Forelimb muscle (tissue), 1 donor: ENCODE data around the gene ZNF550. TPM values are rescaled to one million over a fixed set of nuclear protein-coding genes. Genes with fewer than 3 reads are reported as not detected.
A peak's percentile ranks its signal among the peaks of the same experiment; 100 is the strongest.

Experiments
- DNase-seq: peaks from one replicate; pipeline ENCODE4 v3.0.0-alpha.2; 2013; ENCODE audit warnings: low read depth
- polyA plus RNA-seq: library from polyadenylated mRNA; unstranded; fragments of 120-200 nt; gene quantifications from one replicate; pipeline ENCODE4 v1.2.1, GENCODE V29; 2013; ENCODE audit not compliant: insufficient read length

ZNF550 gene
- polyA plus RNA-seq, result 10.6 TPM

GRCh38 chr19:57559404-57560025 lies at the start of gene ZNF550:
TSS of gene ZNF550 (minus strand) at chr19:57559863. CDS start at chr19:57559682, 181 bp downstream.
- DNase-seq, result peak; percentile 65

- DNase-seq, result no peak
These were observed 47.3 kb upstream of the ZNF550 start for GRCh38 chr19:57606931-57607330.

DNA sequence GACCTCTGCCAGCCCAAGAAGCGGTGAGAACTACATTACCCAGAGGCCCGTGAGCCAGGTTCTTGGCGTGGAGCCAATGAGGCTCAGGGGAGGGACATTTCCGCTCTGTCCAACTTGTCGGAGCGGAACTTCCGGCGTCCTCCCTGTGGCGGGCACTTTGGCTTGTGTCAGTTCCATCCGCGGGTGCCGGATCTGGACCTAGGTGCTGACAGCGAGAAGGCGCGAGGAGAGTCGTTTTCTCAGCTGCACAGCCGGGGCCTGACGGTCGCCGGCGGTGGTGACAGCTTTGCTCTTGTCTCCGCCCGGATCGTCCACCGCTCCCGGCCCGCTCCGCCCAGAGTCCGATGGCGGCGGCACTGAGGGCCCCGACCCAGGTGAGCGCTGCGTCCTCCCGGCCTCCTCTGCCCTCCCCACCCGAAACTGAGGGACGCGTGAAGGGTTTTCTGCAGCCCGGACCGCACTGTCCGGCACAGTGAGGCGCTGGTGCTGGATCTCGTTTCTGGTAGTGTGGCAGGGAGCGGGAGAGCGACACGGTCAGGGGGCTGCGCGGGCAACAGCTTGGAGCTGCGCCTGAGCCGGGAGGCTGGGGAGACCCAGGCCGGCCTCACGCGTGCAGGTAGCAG lies 40.2 kb upstream of the ZNF550 start, which contains the start of gene ZNF530:
Gene ZNF530, plus strand, starts transcription at position 125 of the 623 bp plus-strand sequence. CDS start 4,461 bp downstream, outside the sequence.
- peak; percentile 93 for DNase-seq

DNA sequence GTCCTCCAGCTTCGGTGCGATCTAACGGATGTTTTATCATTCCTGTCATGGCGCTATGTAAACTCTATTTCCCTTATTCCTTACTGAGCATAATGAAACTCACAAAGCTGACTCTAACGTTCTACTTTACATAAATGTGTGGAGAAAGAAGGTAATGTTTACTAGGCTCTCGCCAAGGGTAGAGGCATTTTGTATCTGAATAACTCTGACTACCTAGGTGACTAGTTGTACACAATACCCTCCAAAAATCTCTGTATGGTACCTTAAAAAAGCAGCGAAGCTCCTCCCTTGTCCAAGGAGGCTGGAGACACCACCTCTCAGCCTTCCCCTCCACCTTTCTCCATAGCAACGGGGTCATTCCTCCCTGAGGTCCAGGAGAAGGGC lies 39.7 kb upstream of the ZNF550 start:
- no peak for DNase-seq

- DNase-seq, result no peak
These were observed 27.9 kb upstream of the ZNF550 start for GRCh38 chr19:57587529-57587928.

- DNase-seq, result peak; percentile 88
These were observed 24.1 kb upstream of the ZNF550 start, which contains the start of gene ZIK1 for GRCh38 chr19:57583521-57584416. TSS of gene ZIK1 (plus strand) at chr19:57584145. CDS start at chr19:57584357, 212 bp downstream.

DNA sequence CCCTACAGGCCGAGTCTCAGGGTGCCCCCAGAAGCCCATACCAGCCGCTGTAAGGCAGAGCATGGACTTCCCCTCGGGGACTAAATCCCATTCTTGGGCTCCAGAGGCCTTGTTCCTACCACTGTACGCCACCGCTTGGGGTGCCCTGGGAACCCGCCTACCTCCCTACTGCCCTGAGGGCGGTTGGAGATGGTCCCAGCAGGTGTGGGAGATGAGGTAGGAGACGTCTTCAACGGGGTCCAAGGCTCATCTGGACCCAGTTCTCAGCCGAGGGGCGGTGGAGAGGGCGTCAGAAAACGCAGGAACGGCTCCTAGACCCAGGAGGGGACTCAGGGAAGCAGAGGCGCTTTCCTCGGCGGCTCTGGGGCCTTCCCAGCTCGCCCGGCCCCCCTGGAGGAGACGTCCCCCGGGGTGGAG lies 23.4 kb upstream of the ZNF550 start:
- no peak for DNase-seq

DNA sequence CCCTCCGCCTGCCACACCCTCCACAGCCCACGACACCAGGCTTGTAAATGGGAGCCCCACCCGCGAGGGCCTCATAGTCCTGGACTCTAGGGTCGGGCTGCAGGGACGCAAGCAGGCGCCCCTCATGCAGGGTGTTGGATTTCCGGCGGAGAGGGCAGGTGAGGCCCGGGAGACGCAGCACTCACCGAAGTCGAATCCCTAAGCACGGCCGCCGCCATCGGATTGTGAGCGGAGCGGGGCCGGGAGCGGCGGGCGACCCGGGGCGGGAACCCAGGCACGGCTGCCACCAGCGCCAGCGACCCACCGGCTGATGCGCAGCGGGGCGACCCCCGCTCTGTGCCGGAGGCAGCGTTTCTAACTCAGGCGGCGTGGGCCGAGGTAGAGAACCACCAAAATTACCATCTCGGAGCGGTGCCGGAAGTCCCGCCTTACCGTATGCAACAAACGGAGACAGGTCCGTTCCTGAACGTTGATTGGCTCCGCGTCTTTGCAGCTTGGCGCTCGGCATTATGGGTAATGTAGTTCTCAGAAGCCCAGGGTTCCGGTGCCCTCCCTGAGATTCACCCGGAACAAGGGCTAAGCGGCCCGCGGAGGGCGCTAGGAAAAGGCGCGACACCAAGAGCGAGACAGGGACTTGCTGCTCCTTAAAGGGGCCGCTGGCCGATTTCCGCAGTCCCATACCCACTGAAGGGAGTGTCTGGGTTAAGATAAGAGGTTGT lies 19.0 kb upstream of the ZNF550 start, which contains the start of gene ZNF416:
Gene ZNF416, minus strand, starts transcription at position 425 of the 719 bp plus-strand sequence. Its CDS starts 207 bp downstream, at position 218.
- peak; percentile 99 for DNase-seq

DNA sequence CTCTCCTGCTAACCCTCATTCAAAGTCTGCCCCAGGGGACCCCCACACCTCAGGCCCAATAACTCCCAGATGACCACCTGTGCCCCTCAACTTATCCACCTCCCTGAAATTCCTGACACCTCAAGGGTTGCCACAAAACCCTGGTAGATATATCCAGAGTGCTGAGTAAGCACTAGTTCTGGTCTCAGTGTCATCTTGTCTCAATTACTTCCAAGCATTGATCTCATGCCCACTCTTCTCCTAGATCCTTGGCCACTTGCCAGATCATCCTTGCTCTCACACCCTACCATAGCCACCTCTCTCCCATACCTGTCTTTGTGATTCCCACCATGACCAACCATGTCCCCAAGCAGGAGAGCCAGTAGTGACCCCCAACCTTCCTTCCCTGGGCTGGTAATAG lies 17.0 kb upstream of the ZNF550 start:
- no peak for DNase-seq

GRCh38 chr19:57572415-57572947 lies 12.8 kb upstream of the ZNF550 start:
- no peak for DNase-seq

DNA sequence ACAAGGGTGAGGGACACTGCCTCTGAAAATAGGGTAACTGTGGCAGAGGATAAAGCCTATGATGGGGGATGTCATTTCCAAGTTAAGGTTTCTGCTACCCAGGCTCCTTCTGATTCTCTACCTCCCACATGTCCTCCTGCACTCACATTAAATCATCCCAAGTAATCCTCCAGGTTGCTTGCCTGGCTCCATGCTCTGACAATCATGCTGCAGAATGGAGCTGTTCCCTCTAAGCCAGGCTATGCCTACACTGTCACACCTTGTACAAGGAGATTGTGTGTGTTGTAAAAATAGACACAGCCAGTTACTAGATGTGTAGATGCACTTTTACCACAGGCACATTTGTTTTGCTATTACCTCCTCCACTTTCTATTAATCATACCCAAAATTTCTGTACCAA lies 11.0 kb upstream of the ZNF550 start:
- DNase-seq, result no peak

DNA sequence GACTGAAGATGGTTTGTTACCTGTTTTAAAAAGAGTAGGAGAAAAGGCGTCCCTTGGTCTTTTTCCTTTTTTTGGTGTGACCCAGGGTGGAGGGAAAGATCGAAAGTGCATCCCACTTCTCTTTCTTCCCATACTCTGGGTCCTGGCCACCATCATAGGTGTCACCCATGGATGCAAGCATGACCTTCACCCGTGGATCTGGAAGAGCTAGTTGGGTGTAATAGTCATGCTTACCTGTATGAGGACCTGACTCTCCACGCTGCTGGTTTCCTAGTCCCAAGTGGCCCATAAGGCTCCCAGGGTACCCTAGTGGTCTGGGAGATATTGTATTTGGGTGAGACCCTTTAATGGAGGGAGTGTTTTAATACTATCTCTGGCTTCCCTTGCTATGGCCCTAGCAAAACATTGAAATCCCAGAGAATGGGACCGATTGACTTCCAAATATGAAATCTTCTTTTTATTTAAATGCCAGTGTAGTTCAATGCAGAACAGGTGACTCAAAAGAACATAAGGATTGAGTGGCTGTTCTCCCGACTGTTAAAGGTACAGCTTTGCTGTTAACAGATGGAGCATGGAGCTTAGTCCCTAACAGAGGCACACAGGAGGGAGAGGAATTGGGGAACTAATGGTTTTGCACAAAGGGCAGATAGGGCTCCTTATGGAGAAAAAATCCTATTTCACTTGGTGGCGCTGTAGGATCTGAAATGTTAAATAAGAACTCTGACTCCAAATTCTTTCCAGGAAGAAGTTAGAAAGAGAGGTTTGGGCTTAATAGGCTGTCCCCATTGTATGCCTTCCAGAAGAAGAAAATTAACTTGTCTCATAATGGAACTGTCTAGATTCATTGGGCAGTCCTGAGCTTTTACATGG lies 7.0 kb upstream of the ZNF550 start:
- DNase-seq, result no peak

DNA sequence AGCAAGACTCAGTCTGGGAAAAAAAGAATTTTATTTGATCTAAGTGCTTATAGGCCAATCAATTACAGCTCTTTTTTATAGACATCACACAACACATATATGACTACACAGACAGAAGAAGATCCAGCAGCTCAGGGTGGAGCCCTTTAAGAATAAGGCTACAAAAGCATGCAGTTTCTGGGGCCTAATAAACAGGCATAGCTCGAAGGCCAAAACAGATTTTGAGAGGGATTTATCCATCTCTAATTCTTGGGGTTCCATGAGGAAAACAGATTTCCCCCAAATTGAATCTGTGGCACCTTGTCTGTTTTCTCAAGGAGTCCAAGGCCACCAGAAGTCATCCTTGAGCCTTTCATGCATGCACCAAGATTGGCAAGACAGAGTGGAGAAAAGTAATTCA lies 3.9 kb upstream of the ZNF550 start:
- no peak for DNase-seq

DNA sequence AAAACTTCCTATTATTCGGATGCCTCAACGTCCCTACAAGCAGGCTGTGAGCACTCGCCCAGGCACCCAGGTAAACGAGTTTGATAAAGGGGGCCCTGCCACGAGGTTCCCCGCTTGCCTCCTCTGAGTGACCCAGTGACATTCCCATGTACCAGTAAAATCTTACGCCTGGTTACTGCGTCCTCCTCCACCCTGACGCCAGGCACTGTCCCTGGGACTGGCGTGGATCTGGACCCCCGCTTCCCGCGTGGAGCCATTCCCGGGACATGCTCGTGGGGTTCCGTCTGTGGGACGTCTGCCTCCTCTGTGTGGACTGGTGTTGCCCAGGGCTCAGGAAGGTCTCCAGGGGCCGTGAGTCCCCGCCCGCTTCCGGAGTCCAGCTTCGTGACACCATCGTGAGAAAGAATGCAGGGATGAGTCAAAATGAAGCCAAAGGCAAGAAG lies 407 bp upstream of the ZNF550 start:
- DNase-seq, result no peak

DNA sequence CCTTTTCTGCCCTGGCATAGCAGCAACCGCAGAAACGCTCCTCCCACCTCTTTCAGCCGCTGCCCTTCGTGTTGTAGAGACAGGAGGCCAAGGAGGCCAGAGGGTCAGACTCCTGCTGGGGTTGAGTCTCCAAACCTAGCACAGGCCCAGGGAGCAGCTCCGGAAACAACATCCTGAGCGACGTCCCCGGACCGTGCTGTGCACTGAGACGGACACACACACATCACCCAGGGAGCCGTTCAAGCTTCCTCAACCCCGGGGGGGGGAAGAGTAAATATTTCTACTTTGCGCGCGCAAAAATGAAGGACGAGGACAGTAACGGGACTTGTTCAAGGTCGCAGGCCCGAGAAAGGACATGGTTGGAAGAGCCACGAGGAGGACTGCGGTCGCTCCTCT lies 657 bp downstream of the ZNF550 start:
- DNase-seq, result no peak

DNA sequence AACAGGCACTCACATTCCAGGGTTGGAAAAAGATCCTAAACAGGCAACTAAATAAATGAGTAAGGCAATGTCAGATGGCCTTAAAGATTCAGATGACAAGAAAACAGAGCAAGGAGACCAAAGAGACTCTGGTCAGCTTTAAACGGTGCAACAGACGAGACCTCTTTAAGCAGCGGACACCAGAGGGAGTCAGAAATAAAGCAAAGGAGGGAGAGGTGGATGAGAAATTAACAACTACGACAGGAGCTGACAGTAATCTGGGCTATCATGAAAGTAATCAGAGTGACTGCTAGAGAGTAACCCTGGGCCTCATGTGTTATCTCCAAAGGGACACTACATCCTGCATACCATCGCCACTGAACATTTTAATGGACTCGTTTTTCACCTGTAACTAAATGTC lies 1.1 kb downstream of the ZNF550 start:
- DNase-seq, result no peak

DNA sequence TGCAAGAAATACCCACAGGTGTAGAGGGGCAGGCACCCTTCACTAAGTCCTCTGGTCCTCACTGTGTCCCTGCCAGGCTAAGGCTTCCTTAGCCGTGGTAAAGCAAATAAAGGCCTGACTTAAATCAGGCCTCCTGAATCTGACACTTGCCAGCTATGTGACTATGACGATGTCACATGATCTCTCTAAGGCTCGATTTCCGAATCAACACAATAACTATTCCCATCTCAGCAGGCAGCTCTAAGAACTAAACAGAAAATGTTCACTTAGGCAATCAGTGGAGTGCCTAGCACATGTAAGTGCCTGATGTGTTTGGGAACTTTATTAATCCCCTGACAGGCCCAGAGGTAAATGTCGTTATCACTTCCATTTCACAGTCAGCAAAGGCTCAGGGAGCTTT lies 2.0 kb downstream of the ZNF550 start:
- no peak for DNase-seq

- no peak for DNase-seq
These were observed 7.2 kb downstream of the ZNF550 start for GRCh38 chr19:57552432-57552831.

DNA sequence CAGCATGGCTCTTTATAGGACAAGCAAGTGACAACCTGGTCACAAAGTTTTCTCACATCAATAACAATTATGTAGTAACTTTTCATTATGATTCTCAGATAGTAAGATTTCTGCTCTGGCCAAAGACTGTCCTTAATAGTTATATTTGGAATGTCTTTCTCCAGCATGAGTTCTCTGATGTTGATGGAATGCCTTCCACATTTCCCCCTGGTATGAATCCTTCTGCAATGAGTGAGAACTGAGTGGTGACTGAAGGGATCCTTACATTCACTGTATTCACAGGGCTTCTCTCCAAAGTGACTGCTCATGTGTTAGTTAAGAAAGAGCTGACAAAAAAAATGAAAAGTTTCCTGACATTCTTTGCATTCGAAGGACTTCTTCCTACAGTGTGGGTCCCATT lies 13.2 kb downstream of the ZNF550 start:
- DNase-seq, result no peak

GRCh38 chr19:57537953-57538547 lies 21.6 kb downstream of the ZNF550 start:
- no peak for DNase-seq
